Measurements from ENCODE around the gene MSN.

- TF ChIP-seq, protein P1, sequence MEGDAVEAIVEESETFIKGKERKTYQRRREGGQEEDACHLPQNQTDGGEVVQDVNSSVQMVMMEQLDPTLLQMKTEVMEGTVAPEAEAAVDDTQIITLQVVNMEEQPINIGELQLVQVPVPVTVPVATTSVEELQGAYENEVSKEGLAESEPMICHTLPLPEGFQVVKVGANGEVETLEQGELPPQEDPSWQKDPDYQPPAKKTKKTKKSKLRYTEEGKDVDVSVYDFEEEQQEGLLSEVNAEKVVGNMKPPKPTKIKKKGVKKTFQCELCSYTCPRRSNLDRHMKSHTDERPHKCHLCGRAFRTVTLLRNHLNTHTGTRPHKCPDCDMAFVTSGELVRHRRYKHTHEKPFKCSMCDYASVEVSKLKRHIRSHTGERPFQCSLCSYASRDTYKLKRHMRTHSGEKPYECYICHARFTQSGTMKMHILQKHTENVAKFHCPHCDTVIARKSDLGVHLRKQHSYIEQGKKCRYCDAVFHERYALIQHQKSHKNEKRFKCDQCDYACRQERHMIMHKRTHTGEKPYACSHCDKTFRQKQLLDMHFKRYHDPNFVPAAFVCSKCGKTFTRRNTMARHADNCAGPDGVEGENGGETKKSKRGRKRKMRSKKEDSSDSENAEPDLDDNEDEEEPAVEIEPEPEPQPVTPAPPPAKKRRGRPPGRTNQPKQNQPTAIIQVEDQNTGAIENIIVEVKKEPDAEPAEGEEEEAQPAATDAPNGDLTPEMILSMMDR (IDR thresholded peaks at IDR 0.05; ENCODE audit: borderline replicate concordance, extremely low read depth, low read length, poor library complexity, severe bottlenecking) = no peak
- TF ChIP-seq EZH2 (IDR thresholded peaks at IDR 0.05; ENCODE audit: borderline replicate concordance, low read depth, low read length, severe bottlenecking) = no peak
These were observed 30.1 kb upstream of the MSN start for GRCh38 chrX:65637335-65637734.

Data from DND-41 (cell line).